GM10266 (cell line): ENCODE measurements around the gene PPP2R5D.

Source experiments
- DNase-seq: peaks from one replicate; pipeline ENCODE4 v3.0.0; 2012; ENCODE audit errors: extremely low spot score
- TF ChIP-seq, protein P1 (sequence below): IDR thresholded peaks from 2 replicates; pipeline ENCODE4 v1.5.1; 2012; ENCODE audit warnings: mild to moderate bottlenecking, low read depth; ENCODE audit not compliant: control insufficient read depth, insufficient read depth; ENCODE audit errors: missing control alignments

Gene PPP2R5D

DNA sequence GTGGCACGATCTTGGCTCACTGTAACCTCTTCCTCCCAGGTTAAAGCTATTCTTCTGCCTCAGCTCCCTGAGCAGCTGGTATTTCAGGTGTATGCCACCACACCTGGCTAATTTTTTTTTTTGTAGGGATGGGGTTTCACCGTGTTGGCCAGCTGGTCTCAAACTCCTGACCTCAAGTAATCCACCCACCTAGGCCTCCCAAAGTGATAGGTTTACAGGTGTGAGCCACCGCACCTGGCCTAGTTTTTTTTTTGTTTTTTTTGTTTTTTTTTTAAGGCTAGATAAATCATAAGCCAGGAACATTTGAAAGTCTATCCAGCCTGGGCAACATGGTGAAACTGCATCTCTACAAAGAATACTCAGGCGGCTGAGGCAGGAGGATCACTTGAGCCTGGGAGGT, 48.0 kb downstream of the PPP2R5D start:
- TF ChIP-seq, protein P1, sequence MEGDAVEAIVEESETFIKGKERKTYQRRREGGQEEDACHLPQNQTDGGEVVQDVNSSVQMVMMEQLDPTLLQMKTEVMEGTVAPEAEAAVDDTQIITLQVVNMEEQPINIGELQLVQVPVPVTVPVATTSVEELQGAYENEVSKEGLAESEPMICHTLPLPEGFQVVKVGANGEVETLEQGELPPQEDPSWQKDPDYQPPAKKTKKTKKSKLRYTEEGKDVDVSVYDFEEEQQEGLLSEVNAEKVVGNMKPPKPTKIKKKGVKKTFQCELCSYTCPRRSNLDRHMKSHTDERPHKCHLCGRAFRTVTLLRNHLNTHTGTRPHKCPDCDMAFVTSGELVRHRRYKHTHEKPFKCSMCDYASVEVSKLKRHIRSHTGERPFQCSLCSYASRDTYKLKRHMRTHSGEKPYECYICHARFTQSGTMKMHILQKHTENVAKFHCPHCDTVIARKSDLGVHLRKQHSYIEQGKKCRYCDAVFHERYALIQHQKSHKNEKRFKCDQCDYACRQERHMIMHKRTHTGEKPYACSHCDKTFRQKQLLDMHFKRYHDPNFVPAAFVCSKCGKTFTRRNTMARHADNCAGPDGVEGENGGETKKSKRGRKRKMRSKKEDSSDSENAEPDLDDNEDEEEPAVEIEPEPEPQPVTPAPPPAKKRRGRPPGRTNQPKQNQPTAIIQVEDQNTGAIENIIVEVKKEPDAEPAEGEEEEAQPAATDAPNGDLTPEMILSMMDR: no peak

DNA sequence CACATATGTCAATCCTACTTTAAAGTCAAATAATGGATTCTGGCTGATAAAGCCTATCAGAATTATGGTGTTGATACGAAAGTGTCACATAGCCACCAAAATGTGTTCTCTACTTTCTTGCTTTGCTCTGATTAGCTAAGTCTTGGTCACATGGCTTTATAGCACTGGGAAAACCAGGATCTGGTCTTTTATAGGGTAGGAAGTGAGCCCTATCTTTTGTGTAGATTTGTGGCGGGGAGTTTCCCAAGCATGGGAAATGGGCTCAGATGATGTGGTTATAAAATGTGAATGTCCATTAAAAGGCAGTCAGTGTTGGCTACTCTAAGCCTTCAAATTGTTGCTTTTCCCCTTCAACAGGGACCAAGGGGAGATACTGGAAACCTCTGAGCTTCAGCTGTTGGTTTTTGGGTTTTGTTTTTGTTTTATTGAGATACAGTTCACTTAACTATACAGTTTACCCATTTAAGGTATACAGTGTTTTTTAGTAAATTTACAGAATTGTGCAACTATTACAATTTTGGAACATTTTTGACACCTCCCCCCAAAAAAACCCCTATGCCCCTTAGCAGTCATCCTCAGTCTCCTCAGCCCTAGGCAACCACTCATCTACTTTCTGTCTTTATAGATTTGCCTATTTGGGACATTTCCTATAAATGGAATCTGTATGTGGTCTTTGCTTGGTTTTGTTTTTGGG, 49.3 kb downstream of the PPP2R5D start:
- DNase-seq: no peak
- TF ChIP-seq, protein P1: no peak

More for the DNA sequence above, 48.0 kb downstream of the PPP2R5D start:
- DNase-seq: no peak

DNA sequence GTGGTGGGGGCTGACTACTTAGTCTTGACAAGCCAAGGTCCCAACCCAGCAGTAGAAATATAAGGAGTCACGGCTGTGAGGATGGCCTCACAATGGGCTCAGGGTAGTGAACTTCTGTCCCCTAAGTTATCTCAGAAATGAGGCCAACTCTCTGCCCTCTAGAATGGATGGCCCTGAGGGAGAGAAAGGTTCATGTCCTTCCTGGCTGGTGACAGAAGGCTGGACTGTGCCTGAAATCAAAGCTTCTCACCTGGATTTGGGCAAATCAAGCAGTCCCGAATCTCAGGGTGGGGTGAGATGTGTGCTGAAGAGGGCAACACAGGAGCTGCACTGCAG, 49.8 kb downstream of the PPP2R5D start:
- DNase-seq: no peak
- TF ChIP-seq, protein P1: no peak

DNA sequence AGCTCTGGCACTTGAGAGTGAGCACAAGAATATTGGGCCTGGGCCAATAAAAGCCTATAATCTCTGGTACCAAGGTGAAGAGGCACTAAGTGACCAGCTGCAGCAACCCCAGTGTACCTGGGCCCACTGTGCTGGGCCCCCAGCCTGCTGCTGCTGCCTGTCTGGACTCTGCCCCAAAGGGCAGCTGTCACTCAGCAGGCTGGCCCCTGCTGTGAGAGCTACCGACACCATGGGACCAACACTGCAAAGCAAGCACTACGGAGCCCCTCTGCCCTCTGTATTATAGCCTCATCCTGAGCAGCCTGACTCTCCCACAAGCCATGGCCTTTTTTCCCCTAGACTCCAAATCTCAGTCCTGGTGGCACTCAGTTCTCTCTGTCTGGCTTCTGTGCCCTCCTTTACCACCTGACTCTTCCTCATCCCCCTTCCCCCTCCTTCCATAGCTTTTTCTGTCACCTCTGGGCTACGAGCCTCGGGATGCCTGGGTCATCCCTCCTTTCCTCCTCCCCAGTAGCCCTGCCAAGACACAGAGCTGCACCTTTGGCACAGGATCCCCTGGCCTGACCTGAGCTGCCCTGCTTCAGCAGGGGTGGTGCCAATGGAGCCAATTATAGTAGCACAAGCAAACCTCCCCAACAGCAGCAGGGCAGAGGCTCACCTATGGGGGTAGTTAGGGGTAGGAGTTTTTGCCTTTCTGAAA, 51.3 kb downstream of the PPP2R5D start:
- TF ChIP-seq, protein P1: no peak

DNA sequence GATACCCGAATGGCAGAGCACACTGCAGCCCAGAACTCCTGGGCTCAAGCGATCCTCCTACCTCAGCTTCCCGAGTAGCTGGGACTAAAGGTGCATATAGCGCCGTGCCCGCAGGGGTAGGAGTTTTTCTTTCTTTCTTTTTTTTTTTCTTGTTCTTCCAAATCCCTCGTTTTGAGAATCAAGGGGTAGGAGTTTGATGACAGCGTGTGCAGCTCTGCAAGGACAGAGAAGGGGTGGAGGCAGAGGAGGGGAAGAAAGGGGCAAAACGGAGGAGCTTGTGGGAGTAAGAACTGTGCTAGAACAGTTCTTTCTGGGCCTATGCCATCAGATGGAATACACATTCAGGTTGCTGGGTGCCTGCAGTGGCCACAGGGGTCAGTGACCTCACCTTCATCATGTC, 52.3 kb downstream of the PPP2R5D start:
- TF ChIP-seq, protein P1: no peak
- DNase-seq: no peak

More for the DNA sequence above, 51.3 kb downstream of the PPP2R5D start:
- DNase-seq: no peak

DNA sequence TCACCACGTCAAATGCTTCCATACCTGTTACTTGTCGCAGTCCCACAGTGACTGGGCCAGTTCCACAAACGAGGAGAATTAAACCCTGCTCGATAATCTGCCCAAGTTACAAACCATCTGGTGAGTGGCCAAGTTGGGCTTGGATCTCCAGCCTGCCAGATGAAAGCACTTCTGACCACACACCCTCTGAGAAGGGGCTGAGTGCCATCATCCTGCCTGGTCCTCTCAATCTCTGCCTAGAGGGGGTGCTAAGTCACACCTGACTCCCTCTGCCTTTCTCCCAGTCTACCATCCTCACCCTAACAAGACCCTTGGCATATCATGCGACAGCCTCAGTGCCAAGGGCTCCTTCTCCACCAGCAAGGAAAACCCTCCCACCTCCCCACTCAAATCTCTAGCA, 52.8 kb downstream of the PPP2R5D start:
- TF ChIP-seq, protein P1: no peak
- DNase-seq: no peak

DNA sequence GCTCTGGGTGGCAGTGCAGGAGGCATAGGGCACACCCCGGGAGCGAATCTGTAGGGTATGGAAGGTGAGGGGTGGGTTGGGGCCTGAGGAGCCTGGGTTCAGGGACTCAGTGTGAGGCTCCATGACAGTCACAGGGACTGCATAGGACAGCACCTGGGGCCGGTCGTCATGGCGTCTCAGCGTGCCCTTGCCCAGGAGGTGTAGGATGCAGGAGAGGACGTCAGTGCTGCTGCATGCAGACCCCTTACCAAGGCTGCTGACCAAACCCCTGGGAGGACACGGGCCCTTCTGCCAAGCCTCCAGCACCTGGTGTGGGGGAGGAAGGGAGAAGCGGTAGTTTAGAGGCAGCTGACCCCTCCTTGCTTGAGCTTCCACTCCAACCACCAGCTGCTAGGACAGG, 53.3 kb downstream of the PPP2R5D start:
- TF ChIP-seq, protein P1: no peak
- DNase-seq: no peak
